ENCODE measurements around the gene SORCS1.

DNA sequence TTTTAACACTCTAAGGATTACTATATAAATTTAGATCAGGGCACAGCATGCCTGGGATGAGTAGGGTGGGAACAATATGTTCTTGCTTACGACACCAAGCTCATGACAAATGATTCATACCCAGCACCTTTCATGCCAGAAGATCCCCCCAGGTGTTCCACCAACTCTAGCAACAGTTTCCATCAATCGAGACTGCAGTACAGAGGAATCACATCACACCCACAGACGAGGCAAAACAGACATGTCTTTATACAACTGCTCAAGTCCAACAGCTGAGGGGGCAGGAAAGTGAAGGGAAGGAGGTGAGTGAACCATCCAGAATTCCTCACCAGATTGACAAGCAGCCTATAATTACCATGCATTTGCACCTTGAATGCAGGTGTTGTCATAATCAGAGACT lies 3.6 kb downstream of the SORCS1 start:
- no peak for TF ChIP-seq EZH2 (IDR thresholded peaks at IDR 0.05; ENCODE audit: insufficient read depth, low read length)
- TF ChIP-seq CTCF (IDR thresholded peaks at IDR 0.05; ENCODE audit: insufficient read depth, low read depth, low read length), result no peak
